GM12801 (cell line): ENCODE measurements around the gene BRD1.

Experiments used
- CTCF ChIP-seq: IDR thresholded peaks from one replicate; pipeline ENCODE4 v1.5.1; 2011; ENCODE audit warnings: control low read depth; ENCODE audit not compliant: insufficient read length; ENCODE audit errors: extremely low read depth

The BRD1 gene

GRCh38 chr22:49807780-49808708 is 19.6 kb downstream of the BRD1 start:
- TF ChIP-seq CTCF: no peak

- no peak for TF ChIP-seq CTCF
Measured at GRCh38 chr22:49807129-49807528, 20.5 kb downstream of the BRD1 start.

- no peak for TF ChIP-seq CTCF
Measured at GRCh38 chr22:49803737-49804375, 23.8 kb downstream of the BRD1 start.

GRCh38 chr22:49803134-49803533 is 24.5 kb downstream of the BRD1 start:
- no peak for TF ChIP-seq CTCF

- no peak for TF ChIP-seq CTCF
Measured at GRCh38 chr22:49801391-49802060, 26.1 kb downstream of the BRD1 start.

GRCh38 chr22:49800408-49801238 is 27.1 kb downstream of the BRD1 start:
- TF ChIP-seq CTCF: no peak
